Sigmoid colon (tissue), 7 donors: ENCODE measurements around the gene LRRC70. TPM values are rescaled to one million over a fixed set of nuclear protein-coding genes. Genes with fewer than 3 reads are reported as not detected.

Experiments
- DNase-seq: peaks from one replicate; pipeline ENCODE4 v3.0.0-alpha.2; 2019
- H3K27ac ChIP-seq, 4 donors: fragments of 200-600 bp; sonication (generic); one replicate each; pipeline ENCODE4 v1.5.1; 2016 to 2019; ENCODE audit warnings: mild to moderate bottlenecking in 1 of 4
- H3K27me3 ChIP-seq, 3 donors: fragments of 200-600 bp; sonication (generic); one replicate each; pipeline ENCODE4 v1.5.1; 2019; ENCODE audit warnings: mild to moderate bottlenecking in 1 of 3
- H3K36me3 ChIP-seq, 4 donors: fragments of 200-600 bp; sonication (generic); one replicate each; pipeline ENCODE4 v1.5.1; 2016 to 2019
- H3K4me1 ChIP-seq, 4 donors: fragments of 200-600 bp; sonication (generic); one replicate each; pipeline ENCODE4 v1.5.1; 2017 to 2019
- H3K4me3 ChIP-seq, 4 donors: fragments of 200-600 bp; sonication (generic); one replicate each; pipeline ENCODE4 v1.5.1; 2017 to 2019; ENCODE audit warnings: mild to moderate bottlenecking in 2 of 4, moderate library complexity in 1 of 4
- H3K9me3 ChIP-seq, 4 donors: fragments of 200-600 bp in 3 of 4; sonication (generic) in 3 of 4; one replicate each; pipeline versions ENCODE4 v1.5.1 to v1.6.1; 2013 to 2019
- CTCF ChIP-seq, 4 experiments: fragments of 450-650 bp in 3 of 4; fragments of 200-600 bp in 1 of 4; IDR thresholded peaks; one replicate each; pipeline ENCODE4 v1.5.1; 2016 to 2019; ENCODE audit warnings: antibody characterized with exemption in 4 of 4, mild to moderate bottlenecking in 3 of 4, moderate library complexity in 2 of 4
- EP300 ChIP-seq, 4 donors: sonication (generic); formaldehyde crosslinking; IDR thresholded peaks; one replicate each; pipeline ENCODE4 v1.6.1; 2017; ENCODE audit warnings: antibody characterized with exemption in 4 of 4
- POLR2A ChIP-seq, 2 donors: fragments of 450-650 bp; IDR thresholded peaks; one replicate each; pipeline ENCODE4 v1.6.1; 2016; ENCODE audit warnings: antibody characterized with exemption in 2 of 2, mild to moderate bottlenecking in 2 of 2, moderate library complexity in 2 of 2
- POLR2AphosphoS5 ChIP-seq, 4 donors: sonication (generic); formaldehyde crosslinking; IDR thresholded peaks; one replicate each; pipeline ENCODE4 v1.6.1; 2017; ENCODE audit warnings: antibody characterized with exemption in 4 of 4
- WGBS, 2 donors: extraction: QIAGEN DNeasy Blood & Tissue Kit; methylation state at CpG; one replicate each; pipeline ENCODE4 v1.1.7; 2013; 5-methylcytosine and 5-hydroxymethylcytosine counted together
- intact Hi-C: fragments of 100-400 bp; cut with DNase I; formaldehyde crosslinking; loops from one replicate; pipeline ENCODE4 v1.15.1; 2023
- polyA plus RNA-seq, 3 donors: library from polyadenylated mRNA; stranded (reverse); fragments of 200-250 nt; gene quantifications; one replicate each; pipeline ENCODE4 v1.2.3, GENCODE V29; 2013
- total RNA-seq, 4 donors: library from RNA; depleted of rRNA; stranded (reverse); fragments of >200 nt; gene quantifications; one replicate each; pipeline ENCODE4 v1.1.0, GENCODE V29; 2016
- donor health status: healthy with polysubstance abuse.
- donor health status: Bipolar disorder and iron deficiency.
- donor health status: healthy.

LRRC70 gene
- total and polyA plus RNA-seq, 7 donors: 1.5 to 4.5 (median 3.0) TPM; not detected in 1

GRCh38 chr5:62550103-62550502 lies 28.5 kb upstream of the LRRC70 start:
- H3K36me3 ChIP-seq: no peaks in the 10 kb centered on the region
- TF ChIP-seq POLR2A (IDR thresholded peaks at IDR 0.05) (no peak), CTCF (IDR thresholded peaks at IDR 0.05) (no peak), EP300 (IDR thresholded peaks at IDR 0.05) (no peak)
- DNase-seq: no peak
- WGBS, 2 donors: 92 to 95% methylated on average over 2 of the region's 2 CpGs
- H3K27ac ChIP-seq: no peak overlapping the region
- intact Hi-C loops: no loop called here
- no peaks in the 10 kb centered on the region for H3K4me1 ChIP-seq
- no peak overlapping the region for H3K4me3 ChIP-seq
- no peaks in the 10 kb centered on the region for H3K27me3 ChIP-seq
- no peaks in the 10 kb centered on the region for H3K9me3 ChIP-seq

- Histone ChIP-seq H3K27ac (no peak overlapping the region), H3K4me1 (no peaks in the 10 kb centered on the region), H3K9me3 (no peaks in the 10 kb centered on the region), H3K36me3 (peaks cover 0 to 26% (median 0%) of the 10 kb centered on the region in 4 donors), H3K4me3 (no peak overlapping the region), H3K27me3 (no peaks in the 10 kb centered on the region)
- DNase-seq: no peak
- TF ChIP-seq CTCF (IDR thresholded peaks at IDR 0.05) (no peak), EP300 (IDR thresholded peaks at IDR 0.05) (no peak), POLR2AphosphoS5 (IDR thresholded peaks at IDR 0.05) (no peak), POLR2A (IDR thresholded peaks at IDR 0.05) (no peak)
- intact Hi-C loops: no loop called here
Observed at GRCh38 chr5:62555930-62556329, 22.7 kb upstream of the LRRC70 start.

GRCh38 chr5:62558941-62559340 lies 19.7 kb upstream of the LRRC70 start:
- H3K36me3 ChIP-seq: peaks cover 0 to 41% (median 0%) of the 10 kb centered on the region in 4 donors
- no peak overlapping the region for H3K27ac ChIP-seq
- no peak overlapping the region for H3K4me3 ChIP-seq
- WGBS, 2 donors: 94 to 96% methylated on average over 3 of the region's 3 CpGs
- no peak for DNase-seq
- H3K4me1 ChIP-seq: no peaks in the 10 kb centered on the region
- no peaks in the 10 kb centered on the region for H3K9me3 ChIP-seq
- H3K27me3 ChIP-seq: no peaks in the 10 kb centered on the region
- TF ChIP-seq EP300 (IDR thresholded peaks at IDR 0.05) (no peak), POLR2AphosphoS5 (IDR thresholded peaks at IDR 0.05) (no peak), POLR2A (IDR thresholded peaks at IDR 0.05) (no peak), CTCF (IDR thresholded peaks at IDR 0.05) (no peak)
- intact Hi-C loops: no loop called here

GRCh38 chr5:62560786-62561185 lies 17.8 kb upstream of the LRRC70 start:
- peaks cover 0 to 40% (median 0%) of the 10 kb centered on the region in 4 donors for H3K36me3 ChIP-seq
- H3K27ac ChIP-seq: no peak overlapping the region
- 92 to 100% methylated on average over 1 of the region's 1 CpG for WGBS, 2 donors
- intact Hi-C loops: no loop called here
- no peaks in the 10 kb centered on the region for H3K4me1 ChIP-seq
- TF ChIP-seq EP300 (IDR thresholded peaks at IDR 0.05) (no peak), POLR2A (IDR thresholded peaks at IDR 0.05) (no peak), CTCF (IDR thresholded peaks at IDR 0.05) (no peak), POLR2AphosphoS5 (IDR thresholded peaks at IDR 0.05) (no peak)
- DNase-seq: no peak
- H3K4me3 ChIP-seq: no peak overlapping the region
- H3K27me3 ChIP-seq: no peaks in the 10 kb centered on the region
- H3K9me3 ChIP-seq: peaks cover 0 to 3% (median 0%) of the 10 kb centered on the region in 4 donors

GRCh38 chr5:62561896-62562295 lies 16.7 kb upstream of the LRRC70 start:
- TF ChIP-seq CTCF (IDR thresholded peaks at IDR 0.05) (no peak), EP300 (IDR thresholded peaks at IDR 0.05) (no peak), POLR2AphosphoS5 (IDR thresholded peaks at IDR 0.05) (no peak), POLR2A (IDR thresholded peaks at IDR 0.05) (no peak)
- DNase-seq: no peak
- H3K36me3 ChIP-seq: peaks cover 0 to 47% (median 2%) of the 10 kb centered on the region in 4 donors
- peaks cover 0 to 3% (median 1%) of the 10 kb centered on the region in 4 donors for H3K9me3 ChIP-seq
- H3K4me3 ChIP-seq: no peak overlapping the region
- intact Hi-C loops: no loop called here
- H3K4me1 ChIP-seq: no peaks in the 10 kb centered on the region
- no peaks in the 10 kb centered on the region for H3K27me3 ChIP-seq
- 98 to 99% methylated on average over 1 of the region's 1 CpG for WGBS, 2 donors
- H3K27ac ChIP-seq: no peak overlapping the region
